ENCODE measurements around the gene AIFM2.
"Not testable (repeated sequence)": the region's sequence is repeated elsewhere in the genome, so short reads cannot be mapped to it uniquely, and the experiment has no call there.

The AIFM2 gene

DNA sequence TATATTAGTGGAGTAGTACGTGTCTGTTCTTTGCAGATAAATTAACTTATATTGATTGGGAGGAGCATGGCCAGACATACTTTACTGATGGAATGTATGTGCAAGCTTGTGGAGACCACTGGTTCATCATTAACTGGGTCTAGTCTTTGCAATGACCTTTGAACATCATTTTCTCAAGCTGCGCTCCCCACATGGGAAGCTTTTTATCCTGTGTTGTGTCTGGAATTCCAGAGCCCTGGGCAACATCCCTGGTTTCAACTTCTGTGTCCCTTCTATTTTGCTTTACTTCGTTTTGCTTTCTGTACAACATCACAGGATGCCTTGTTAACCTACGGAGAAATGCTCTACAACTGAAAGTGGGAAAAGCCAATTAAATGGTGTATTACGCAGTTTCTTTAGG lies 41.7 kb downstream of the AIFM2 start:
- DNase-seq = no peak

DNA sequence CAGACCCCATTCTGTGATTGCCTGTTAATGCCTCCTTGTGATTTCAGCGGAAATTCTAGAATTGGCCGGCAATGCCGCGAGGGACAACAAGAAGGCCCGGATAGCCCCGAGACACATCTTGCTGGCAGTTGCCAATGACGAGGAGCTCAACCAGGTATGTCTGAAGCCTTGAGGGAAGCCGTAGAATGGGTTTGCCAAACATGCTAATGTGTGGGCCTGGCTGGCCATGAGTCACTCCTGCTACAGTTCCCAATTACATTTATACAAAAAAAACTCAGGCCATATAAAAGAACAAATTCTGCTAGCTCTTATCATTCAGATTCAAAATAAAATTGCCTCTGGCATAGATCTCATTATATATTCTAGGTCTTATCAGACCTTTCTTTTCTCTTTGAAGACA lies 42.6 kb downstream of the AIFM2 start:
- DNase-seq = no peak

DNA sequence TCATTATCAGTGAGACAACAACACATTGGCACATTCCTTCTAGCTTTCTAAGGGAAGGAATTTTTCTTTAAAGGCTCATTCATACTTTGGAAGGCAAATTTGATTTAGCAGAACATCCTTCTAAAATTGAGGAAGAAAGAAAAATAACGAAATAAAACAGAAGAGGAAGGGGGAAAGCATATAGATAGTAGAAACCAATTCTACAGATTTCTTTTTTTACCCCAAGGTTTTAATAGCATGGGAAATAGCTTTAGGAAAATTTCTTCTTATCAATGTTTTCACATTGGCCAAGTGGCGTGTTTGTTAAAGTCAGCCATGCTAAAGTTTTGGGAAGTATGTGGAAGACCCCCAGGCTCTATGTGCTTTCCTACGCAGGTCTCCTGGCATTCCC lies 44.3 kb downstream of the AIFM2 start:
- DNase-seq = no peak

DNA sequence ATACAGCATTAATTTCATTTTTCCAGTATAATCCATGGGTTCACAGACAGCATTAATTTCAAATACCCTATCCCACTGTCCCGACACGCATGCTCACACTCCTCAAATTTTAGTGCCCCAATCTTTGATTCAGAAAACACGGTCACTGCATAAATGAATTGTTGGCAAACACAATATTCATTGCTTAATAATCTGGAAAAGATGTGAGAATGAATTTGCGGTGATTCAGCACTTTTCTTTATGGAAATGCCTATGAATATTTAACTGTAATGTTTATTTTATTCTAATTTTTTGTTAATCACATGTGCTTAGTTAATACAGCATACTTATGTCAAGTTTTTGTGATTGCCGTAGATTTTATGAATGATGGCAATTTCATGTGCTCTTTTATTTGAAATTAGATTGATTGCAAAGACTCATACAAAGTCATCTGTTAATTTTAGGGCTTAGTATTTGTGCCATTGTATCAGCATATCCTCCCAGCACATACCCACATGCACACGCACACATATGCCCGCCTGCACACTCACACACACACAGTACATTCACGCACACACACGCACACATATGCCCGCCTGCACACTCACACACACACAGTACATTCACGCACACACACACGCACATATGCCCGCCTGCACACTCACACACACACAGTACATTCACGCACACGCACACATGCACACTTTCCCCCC lies 44.9 kb downstream of the AIFM2 start:
- no peak for DNase-seq

DNA sequence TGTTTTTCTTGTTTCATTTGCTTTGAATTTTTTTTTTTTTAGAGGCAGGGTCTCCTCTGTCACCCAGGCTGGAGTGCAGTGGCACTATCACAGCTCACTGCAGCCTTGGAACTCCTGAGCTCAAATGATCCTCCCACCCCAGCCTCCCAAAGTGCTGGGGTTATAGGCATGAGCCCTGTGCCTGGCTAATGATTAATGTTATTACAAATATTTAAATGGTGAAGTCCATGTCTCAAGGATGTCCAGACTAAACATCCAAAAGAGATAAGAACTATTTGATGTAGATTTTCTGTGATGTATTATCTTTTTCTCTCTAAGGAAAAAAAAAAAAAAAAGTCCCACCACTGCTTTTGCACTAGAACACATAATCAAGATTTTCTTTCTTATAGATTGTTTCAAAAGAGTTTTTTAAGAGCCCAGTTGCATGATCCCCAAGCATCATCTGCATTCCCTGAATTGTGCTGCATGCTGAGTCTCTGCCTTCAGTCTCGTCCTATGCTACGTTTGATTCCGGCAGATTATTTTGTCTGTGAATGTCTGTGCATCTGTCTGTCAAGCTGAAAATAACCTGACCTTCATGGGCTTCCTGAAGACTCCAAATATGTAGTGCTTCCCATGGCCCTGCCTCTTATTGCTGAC lies 46.5 kb downstream of the AIFM2 start:
- DNase-seq = no peak

DNA sequence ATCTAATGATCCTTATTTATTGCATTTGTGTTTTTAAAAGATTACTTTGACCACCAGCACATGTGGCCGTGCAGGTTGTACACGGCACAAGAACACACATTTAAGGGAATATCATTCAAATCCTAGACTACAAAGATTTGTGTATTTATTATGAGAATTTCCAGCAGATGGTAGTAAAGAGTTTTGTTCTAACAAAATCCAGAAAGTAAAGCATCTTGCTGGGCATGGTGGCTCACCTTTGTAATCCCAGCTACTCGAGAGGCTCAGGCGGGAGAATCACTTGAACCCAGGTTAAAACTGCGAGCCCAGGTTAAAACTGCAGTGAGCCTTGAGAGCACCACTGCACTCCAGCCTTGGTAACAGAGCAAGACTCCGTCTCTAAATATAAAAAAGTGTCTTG lies 48.4 kb downstream of the AIFM2 start:
- DNase-seq = no peak

DNA sequence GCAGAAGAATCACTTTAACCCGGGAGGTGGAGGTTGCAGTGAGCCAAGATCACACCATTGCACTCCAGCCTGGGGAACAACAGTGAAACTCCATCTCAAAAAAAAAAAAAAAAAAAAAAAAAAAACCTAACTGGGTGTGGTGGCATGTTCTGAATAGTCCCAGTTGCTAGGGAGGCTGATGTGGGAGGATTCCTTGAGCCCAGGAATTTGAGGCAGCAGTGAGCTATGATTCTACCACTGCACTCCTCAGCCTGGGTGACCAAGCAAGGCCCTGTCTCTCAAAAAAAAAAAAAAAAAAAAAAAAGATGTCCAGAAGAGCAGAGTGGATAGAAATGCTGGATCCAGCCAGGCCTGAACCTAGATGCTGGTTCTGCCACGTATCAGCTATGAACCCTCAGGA lies 51.8 kb downstream of the AIFM2 start:
- DNase-seq = not testable (repeated sequence)

DNA sequence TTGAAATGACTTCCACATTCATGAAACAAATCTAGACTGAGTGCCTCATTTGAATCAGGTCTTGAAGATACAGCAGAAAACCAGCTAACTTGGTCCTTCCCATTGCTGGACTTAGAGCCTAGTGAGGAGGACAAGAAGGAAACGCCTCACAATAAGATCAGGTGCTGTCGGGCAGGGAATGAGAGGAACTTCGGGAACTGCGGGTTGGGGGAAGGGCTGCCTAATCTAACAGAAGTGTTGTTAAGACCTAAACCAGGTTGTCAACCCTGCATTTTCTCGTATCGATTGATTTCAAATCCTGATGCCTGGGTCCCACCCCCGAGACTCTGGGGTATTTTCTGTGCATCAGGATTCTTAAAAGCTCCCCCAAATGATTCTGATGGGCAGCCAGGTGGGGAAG lies 53.7 kb downstream of the AIFM2 start:
- no peak for DNase-seq

DNA sequence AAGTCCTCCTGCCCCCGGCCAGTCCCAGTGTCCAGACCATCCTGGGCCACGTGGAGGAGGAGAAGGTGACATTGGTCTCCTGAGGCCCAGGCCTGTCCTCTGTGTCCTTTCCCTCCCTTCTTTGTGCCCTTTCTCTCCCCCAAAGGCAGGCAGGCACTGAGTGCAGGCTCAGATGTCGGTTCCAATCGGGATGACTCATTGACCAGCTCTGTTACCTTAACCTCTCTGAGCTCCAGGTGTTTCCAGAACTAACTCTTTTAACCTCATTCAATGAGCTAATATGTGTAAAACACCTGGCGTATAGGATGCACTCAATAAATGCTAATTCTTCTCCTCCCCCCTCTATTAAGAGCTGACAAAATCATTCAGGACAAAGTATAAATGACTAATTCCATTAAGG lies 54.3 kb downstream of the AIFM2 start:
- no peak for DNase-seq

DNA sequence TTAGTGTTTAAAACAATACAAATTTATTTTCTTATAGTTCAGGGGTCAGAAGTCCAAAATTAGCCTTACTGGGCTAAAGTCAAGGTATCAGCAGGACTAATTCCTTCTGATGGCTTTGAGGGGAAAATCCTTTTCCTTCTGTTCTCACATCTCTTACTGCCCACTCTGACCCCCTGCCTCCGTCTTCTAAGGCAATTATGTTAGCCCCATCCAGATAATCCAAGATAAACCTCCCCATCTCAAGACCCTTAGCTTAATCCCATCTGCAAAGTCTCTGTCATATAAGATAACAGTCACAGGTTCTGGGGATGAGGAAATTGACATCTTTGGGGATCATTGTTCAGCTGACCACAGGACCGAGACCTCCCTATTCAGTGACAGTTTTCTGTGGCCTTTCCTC lies 57.7 kb downstream of the AIFM2 start:
- DNase-seq = no peak

DNA sequence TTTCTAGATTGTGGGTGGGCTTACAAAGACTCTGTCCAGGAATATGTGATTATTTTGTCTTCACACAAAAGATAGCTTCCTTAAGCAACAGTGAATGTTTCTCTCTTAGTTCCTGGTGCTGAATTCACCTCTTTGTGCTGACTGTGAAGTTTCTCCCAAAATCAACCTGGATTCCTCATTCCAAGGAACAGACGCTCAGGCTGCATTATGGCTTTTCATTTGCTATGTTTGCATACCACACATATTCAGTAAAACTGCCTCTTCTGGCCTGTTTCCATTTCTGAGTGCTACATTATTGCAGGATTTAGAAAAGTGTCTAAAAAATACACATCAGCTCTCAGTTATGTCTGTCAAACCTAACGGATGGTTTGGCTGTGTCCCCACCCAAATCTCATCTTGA lies 58.5 kb downstream of the AIFM2 start:
- DNase-seq = no peak

DNA sequence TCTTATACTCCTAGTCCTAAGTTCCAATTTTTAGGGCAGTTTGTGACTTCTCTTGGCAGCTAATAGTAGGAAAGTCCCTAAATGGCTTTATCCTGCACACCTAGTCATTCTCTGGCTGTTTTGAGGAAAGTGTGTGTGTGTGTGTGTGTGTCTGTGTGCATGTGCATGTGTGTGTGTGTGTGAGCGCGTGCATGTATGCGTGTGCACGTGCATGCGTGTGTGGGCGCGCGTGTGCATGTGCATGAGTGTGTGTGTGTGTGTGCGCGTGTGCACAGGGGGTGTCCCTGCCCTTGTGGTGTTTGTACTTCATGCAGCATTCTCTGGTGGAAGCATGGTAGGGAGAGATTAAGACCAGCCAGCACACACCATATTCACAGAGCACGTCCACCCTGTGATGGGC lies 61.8 kb downstream of the AIFM2 start:
- DNase-seq = no peak

DNA sequence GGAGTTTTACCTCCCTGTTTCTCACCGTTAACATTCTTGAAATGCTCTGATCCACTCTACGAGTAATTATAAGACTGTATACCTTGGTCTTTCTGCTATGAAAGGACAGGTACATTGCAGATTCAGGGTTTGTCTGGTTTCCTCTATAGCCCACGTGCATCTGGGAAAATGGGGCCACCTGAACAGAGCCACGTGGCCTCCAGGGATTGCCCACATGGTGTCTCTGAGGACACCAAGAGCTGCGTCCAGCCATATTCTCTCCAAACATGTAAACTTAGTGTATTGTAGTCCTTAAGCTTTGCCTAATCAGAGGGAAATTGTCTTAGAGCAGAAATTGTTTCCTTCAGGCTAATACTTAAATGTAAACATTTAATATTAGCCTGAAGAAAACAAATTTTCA lies 63.3 kb downstream of the AIFM2 start:
- no peak for DNase-seq

DNA sequence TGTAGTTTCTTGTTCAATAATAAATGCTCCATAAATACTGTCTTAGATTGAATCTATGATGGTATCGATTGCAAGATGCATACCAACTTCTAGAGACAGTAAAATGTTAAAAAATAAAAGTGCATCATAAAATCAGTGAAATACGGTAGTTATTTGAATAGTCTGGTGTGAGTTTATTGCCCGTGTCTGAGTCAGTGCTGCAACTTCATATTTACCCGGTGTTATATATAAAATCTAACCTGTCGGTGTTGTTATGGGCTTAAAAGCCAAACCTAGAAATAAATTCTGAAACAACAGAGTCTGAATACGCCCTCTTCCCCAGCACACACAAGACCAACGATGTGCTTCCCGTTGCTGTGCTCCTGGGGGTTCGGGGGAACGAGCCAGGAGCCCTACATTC lies 63.7 kb downstream of the AIFM2 start:
- DNase-seq = no peak

DNA sequence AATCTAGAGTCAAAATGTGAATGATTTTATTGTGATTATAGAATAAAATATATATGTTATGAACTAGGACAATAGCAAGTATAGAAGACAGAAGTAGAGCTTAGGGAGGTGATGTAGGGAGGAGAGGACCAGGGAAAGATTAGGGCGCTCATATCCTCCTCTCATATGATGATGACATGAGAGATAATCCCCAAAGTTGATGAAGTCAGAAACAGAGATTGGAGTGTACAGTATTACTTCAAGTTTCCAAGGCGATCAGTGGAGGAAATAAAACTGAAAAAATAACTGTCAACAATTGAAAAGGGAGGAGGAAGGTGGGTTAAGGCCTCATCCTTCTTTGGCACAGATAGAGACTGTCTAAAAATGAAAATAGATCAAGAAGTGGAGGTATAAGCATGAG lies 65.0 kb downstream of the AIFM2 start:
- DNase-seq = no peak

DNA sequence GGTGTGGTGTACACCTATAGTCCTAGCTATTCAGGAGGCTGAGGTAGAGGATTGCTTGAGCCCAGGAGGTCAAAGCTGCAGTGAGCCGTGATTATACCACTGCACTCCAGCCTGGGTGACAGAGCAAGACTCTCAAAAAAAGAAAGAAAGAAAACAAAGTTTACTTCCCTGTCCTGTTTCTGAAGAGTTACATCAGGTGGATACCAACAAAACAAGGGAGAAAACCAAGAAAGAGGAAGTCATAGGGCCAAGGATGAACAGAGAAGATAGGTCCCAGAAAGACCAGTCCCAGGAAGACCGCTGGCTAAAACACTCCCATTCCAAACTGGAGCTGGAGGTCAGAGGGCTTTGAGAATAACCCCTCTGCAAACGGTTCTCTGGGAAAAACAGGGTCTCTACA lies 66.4 kb downstream of the AIFM2 start:
- no peak for DNase-seq

DNA sequence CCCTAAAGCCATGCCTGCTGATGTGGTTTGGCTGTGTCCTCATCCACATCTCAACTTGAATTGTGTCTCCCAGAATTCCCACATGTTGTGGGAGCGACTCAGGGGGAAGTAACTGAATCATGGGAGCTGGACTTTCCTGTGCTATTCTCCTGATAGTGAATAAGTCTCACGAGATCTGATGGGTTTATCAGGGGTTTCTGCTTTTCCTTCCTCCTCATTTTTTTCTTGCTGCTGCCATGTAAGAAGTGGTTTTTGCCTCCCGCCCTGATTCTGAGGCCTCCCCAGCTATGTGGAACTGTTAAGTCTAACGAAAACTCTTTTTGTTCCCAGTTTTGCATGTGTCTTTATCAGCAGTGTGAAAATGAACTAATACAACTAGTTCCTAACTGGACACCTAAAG lies 68.1 kb downstream of the AIFM2 start:
- DNase-seq = no peak

DNA sequence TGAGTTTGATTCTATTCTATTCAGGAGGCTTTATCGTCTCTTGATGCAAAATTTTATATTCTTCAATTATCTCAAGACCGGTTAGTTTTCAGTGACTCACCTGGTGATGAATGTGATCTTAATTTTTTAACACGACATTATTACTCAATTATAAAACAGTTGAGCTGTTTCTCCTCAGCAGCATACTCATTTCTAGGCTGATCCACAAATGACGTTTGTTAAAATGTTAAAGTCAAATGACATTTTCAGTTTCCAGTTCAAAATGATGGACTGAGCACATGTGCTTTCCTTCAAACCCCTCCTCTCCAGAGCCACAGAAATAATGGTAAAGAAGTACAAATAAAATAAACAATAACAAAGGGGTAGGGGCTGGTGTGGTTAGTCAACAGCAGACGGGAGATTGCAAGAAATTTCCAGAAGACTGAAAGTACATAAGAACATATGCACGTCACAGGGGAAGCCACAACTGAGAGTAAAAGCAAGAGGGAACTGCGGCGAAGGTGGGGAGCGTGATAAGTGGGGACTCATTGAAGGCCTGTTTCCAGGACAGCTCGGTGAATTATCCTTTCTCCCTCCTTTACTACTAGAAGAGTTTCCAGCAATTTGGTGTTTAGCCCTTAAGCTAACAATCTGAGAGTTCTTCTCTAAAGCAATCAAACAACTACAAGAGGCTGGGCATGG lies 69.1 kb downstream of the AIFM2 start:
- no peak for DNase-seq
